GM21576 (cell line): ENCODE measurements around the gene ARPC4.

Experiments
- ATAC-seq: cut with Tn5 transposase; IDR thresholded peaks from one replicate; pipeline ENCODE4 v1.9.1; 2021; ENCODE audit warnings: mild to moderate bottlenecking, moderate library complexity; ENCODE audit not compliant: unreplicated experiment

ARPC4 gene

GRCh38 chr3:9792405-9793160 is at the start of gene ARPC4, which contains the start of gene TADA3:
ARPC4 (plus strand) TSS chr3:9793082; CDS start chr3:9793122, 40 bp downstream.
TADA3 (minus strand) TSS chr3:9792473; CDS start chr3:9791466, 1,007 bp downstream.
- peak; percentile 80 for ATAC-seq

GRCh38 chr3:9743548-9743947 is 49.3 kb upstream of the ARPC4 start:
- ATAC-seq, result no peak

GRCh38 chr3:9744162-9744561 is 48.7 kb upstream of the ARPC4 start:
- no peak for ATAC-seq

- ATAC-seq, result no peak
These were observed 47.4 kb upstream of the ARPC4 start for GRCh38 chr3:9745521-9745920.

- ATAC-seq, result no peak
These were observed 46.6 kb upstream of the ARPC4 start for GRCh38 chr3:9746330-9746729.

- no peak for ATAC-seq
These were observed 45.6 kb upstream of the ARPC4 start for GRCh38 chr3:9747267-9747666.

- ATAC-seq, result no peak
These were observed 44.9 kb upstream of the ARPC4 start for GRCh38 chr3:9748031-9748430.

GRCh38 chr3:9749296-9749644 is 43.6 kb upstream of the ARPC4 start:
- no peak for ATAC-seq

- peak; percentile 87 for ATAC-seq
These were observed 43.0 kb upstream of the ARPC4 start, which contains the start of gene OGG1 for GRCh38 chr3:9749645-9750555. OGG1 (plus strand) TSS chr3:9749952; CDS start chr3:9750287, 335 bp downstream.

GRCh38 chr3:9750556-9751411 is 42.1 kb upstream of the ARPC4 start:
- no peak for ATAC-seq

GRCh38 chr3:9754678-9755077 is 38.2 kb upstream of the ARPC4 start:
- ATAC-seq, result no peak

- ATAC-seq, result no peak
These were observed 35.5 kb upstream of the ARPC4 start for GRCh38 chr3:9757427-9757826.

- no peak for ATAC-seq
These were observed 31.9 kb upstream of the ARPC4 start for GRCh38 chr3:9760779-9761505.

GRCh38 chr3:9761919-9762318 is 31.0 kb upstream of the ARPC4 start:
- ATAC-seq, result no peak

- ATAC-seq, result no peak
These were observed 30.0 kb upstream of the ARPC4 start for GRCh38 chr3:9762871-9763270.

GRCh38 chr3:9765865-9766264 is 27.0 kb upstream of the ARPC4 start:
- no peak for ATAC-seq

- ATAC-seq, result no peak
These were observed 25.5 kb upstream of the ARPC4 start for GRCh38 chr3:9767418-9767817.

GRCh38 chr3:9768141-9768775 is 24.6 kb upstream of the ARPC4 start:
- ATAC-seq, result no peak

GRCh38 chr3:9769012-9769411 is 23.9 kb upstream of the ARPC4 start:
- ATAC-seq, result no peak
